ENCODE data around the gene EIF3J.

GRCh38 chr15:44495562-44495961 is 41.4 kb upstream of the EIF3J start:
- no peak for TF ChIP-seq CTCF (IDR thresholded peaks at IDR 0.05)
- no peak for TF ChIP-seq POLR2A (IDR thresholded peaks at IDR 0.05)
